T-helper 2 cell treated with Interferon-gamma antibody and Interleukin-4, amounts not matched to agents 100 ng/mL and 5 ng/mL, for 36 hours (primary cell): ENCODE results near the gene ALG8. TPM values are rescaled to one million over a fixed set of nuclear protein-coding genes. Genes with fewer than 3 reads are reported as not detected.

ENCODE experiments used
- intact Hi-C: fragments of 100-400 bp; cut with micrococcal nuclease; formaldehyde crosslinking; loops from one replicate; pipeline ENCODE4 v1.15.1; 2023
- total RNA-seq: library from RNA; stranded (reverse); gene quantifications from 2 replicates; pipeline ENCODE4 v1.2.3, GENCODE V29; 2022

ALG8 gene
- total RNA-seq, 1 donor from 2014 or later, result 66.7 TPM

GRCh38 chr11:78161346-78161745 lies 21.9 kb upstream of the ALG8 start:
- intact Hi-C loops, result no loop called here

- intact Hi-C loops, result no loop called here
Measured at GRCh38 chr11:78160557-78160956, 21.1 kb upstream of the ALG8 start.

GRCh38 chr11:78158987-78159652 lies 19.7 kb upstream of the ALG8 start:
- intact Hi-C loops, result no loop called here

- intact Hi-C loops, result no loop called here
Measured at GRCh38 chr11:78156127-78156844, 16.9 kb upstream of the ALG8 start.

- intact Hi-C loops, result no loop called here
Measured at GRCh38 chr11:78151804-78152203, 12.4 kb upstream of the ALG8 start.

GRCh38 chr11:78150754-78151153 lies 11.3 kb upstream of the ALG8 start:
- intact Hi-C loops, result no loop called here

- intact Hi-C loops, result no loop called here
Measured at GRCh38 chr11:78150346-78150745, 10.9 kb upstream of the ALG8 start.

- intact Hi-C loops, result no loop called here
Measured at GRCh38 chr11:78149646-78150045, 10.2 kb upstream of the ALG8 start.

GRCh38 chr11:78147807-78148206 lies 8.4 kb upstream of the ALG8 start:
- intact Hi-C loops, result no loop called here

- intact Hi-C loops, result no loop called here
Measured at GRCh38 chr11:78145511-78146025, 6.1 kb upstream of the ALG8 start.

- intact Hi-C loops, result loop anchor here (1.0 kb wide), 1 partner anchor 325 kb away; no protein-coding TSS in a partner anchor
Measured at GRCh38 chr11:78140392-78141077, 1.1 kb upstream of the ALG8 start.

- intact Hi-C loops, result loop anchor here (1.0 to 5.0 kb wide), 10 partner anchors 49 to 502 kb away; partner anchors contain the start of genes CLNS1A, GAB2, INTS4 and KCTD21
Measured at GRCh38 chr11:78138694-78139421, 568 bp downstream of the ALG8 start.

- intact Hi-C loops, result loop anchor here (2.0 to 5.0 kb wide), 3 partner anchors 65 to 501 kb away; partner anchors contain the start of gene CLNS1A
Measured at GRCh38 chr11:78138291-78138690, 1.1 kb downstream of the ALG8 start.

GRCh38 chr11:78132475-78132874 lies 7.0 kb downstream of the ALG8 start:
- intact Hi-C loops, result no loop called here

GRCh38 chr11:78131956-78132355 lies 7.5 kb downstream of the ALG8 start:
- intact Hi-C loops, result no loop called here

GRCh38 chr11:78127403-78127802 lies 12.0 kb downstream of the ALG8 start:
- intact Hi-C loops, result no loop called here

GRCh38 chr11:78112582-78113275 lies 26.7 kb downstream of the ALG8 start:
- intact Hi-C loops, result no loop called here

GRCh38 chr11:78111298-78111697 lies 28.1 kb downstream of the ALG8 start:
- intact Hi-C loops, result no loop called here

GRCh38 chr11:78110830-78111229 lies 28.6 kb downstream of the ALG8 start:
- intact Hi-C loops, result no loop called here

GRCh38 chr11:78110351-78110750 lies 29.1 kb downstream of the ALG8 start:
- intact Hi-C loops, result no loop called here
